GM12801 (cell line): ENCODE measurements around the gene SYT6.

ENCODE experiments used
- TF ChIP-seq, protein P1 (sequence below): IDR thresholded peaks from one replicate; pipeline ENCODE4 v1.5.1; 2011; ENCODE audit warnings: control low read depth; ENCODE audit not compliant: insufficient read length; ENCODE audit errors: extremely low read depth

Gene SYT6

DNA sequence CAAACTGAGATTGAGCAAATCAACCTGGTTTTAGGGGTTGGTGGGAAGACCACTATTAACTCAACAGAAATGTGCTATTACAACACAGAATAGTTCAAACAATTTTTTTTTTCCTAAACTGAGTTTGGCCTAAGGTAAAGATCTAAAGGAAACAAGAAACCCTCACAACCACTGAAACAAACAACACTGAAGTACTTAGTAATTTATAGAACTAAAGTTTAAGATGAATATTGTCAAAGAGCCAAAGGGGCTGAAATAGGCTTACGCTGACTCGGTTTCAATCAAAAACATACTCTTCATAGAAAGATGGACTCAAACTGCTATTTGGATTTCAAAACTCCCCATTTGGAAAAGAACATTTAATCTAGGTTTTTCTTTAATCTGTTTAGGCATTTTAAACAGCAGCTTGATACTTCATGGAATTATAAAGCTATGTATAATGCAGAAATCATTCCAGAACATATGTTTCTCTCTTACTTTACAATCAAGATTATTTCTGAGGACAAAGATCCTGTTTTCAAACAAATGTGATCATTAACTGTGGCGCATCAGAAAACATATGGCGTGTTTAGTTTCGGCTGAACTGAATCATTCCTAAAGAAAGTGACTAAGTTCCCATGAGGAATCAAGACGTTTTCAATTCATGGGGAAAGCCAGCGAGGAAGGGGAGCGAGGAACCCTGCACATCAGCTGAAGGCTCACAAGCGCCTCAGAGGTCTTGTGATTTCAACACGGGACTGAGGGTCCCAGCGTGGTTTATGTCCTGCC is 62.7 kb downstream of the SYT6 start:
- TF ChIP-seq, protein P1, sequence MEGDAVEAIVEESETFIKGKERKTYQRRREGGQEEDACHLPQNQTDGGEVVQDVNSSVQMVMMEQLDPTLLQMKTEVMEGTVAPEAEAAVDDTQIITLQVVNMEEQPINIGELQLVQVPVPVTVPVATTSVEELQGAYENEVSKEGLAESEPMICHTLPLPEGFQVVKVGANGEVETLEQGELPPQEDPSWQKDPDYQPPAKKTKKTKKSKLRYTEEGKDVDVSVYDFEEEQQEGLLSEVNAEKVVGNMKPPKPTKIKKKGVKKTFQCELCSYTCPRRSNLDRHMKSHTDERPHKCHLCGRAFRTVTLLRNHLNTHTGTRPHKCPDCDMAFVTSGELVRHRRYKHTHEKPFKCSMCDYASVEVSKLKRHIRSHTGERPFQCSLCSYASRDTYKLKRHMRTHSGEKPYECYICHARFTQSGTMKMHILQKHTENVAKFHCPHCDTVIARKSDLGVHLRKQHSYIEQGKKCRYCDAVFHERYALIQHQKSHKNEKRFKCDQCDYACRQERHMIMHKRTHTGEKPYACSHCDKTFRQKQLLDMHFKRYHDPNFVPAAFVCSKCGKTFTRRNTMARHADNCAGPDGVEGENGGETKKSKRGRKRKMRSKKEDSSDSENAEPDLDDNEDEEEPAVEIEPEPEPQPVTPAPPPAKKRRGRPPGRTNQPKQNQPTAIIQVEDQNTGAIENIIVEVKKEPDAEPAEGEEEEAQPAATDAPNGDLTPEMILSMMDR: no peak

DNA sequence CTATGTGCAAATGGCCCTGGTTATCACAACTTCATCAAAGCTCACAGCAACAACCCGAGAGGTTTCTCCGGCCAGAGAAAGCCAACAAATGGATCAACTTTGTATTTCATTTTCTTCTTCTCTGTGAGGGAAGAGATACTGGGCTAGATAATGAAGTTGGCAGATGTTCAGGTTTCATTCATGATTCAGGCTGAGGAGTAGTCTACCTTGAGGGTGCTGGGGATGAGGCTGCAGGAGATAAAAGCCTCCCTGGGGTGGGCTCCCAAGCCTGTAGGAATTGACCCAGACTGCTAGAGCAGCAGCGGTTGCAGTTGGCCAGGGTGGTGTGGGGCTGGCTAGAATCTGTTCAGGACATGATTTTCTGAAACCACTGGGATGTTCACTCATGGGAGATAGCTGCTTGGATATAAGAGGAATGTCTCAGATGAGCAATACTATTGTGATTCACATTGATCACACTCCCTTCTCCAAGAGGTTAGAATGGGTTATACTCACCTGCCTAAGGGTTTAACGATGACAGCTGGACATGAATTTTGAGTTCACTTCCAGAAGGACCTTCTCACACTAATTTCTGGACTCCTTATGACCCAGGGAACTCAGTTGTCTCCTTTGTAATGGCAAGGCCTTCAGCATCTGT is 64.0 kb downstream of the SYT6 start:
- TF ChIP-seq, protein P1: no peak

DNA sequence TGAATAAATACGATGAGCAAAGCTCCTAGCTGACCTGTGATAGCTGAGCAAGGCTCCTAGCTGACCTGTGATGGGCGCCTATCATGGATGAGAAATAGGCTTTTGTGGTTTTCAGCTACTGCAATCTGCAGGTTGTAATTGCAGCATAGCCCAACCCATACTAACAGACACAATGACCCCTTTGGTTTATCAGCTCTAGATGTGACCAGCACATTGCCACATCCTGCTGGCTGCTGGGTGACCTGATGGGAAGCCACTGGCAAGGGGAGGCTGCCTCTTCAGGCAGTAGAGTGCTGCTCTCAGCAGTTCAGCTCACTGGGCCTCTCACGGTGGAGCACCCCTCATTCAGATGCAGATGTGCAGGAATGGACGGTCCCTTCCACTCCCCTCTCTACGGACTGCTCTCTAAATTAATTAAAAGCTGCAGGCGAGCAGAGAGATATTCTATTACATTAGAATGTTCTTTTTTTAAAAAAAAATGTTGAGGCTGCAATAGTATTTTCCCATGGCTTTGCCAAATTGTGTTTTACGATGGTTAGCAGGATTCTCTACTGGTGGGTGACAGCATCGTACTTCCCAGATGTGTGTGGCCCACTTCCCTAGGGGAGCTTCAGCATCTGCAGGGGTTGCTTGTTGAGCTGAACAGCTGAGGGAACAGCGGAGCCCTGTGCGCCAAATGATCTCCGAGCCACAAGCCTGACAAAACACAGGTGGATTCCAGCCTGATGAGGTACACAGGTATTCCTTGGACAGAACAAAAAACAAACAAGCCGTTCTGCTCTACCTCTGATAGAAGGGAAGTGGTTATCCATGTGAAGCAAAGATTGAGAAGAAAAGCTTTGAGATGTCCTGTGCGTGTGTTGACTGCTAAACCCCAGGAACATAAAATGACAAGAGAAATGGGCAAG is 65.0 kb downstream of the SYT6 start:
- TF ChIP-seq, protein P1: no peak

DNA sequence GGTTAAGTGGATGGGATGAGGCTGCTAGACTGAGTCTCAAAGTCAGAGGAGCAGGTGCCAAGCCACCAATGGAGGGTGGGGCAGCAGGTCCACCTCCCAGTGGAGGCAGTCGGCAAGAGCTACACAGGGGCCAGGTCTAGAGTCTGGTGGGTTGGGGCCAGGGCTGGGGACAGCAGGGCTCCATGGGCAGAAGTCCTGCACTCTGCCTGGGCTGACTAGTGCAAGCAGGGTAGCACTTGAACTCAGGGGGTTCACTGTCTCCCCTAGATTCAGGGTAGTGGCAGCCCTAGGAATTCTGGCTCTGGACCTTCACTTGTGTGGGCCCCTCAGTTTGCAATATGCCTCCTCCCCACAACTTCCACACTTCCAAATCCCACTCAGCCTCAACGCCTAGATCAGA is 66.2 kb downstream of the SYT6 start:
- TF ChIP-seq, protein P1: no peak

DNA sequence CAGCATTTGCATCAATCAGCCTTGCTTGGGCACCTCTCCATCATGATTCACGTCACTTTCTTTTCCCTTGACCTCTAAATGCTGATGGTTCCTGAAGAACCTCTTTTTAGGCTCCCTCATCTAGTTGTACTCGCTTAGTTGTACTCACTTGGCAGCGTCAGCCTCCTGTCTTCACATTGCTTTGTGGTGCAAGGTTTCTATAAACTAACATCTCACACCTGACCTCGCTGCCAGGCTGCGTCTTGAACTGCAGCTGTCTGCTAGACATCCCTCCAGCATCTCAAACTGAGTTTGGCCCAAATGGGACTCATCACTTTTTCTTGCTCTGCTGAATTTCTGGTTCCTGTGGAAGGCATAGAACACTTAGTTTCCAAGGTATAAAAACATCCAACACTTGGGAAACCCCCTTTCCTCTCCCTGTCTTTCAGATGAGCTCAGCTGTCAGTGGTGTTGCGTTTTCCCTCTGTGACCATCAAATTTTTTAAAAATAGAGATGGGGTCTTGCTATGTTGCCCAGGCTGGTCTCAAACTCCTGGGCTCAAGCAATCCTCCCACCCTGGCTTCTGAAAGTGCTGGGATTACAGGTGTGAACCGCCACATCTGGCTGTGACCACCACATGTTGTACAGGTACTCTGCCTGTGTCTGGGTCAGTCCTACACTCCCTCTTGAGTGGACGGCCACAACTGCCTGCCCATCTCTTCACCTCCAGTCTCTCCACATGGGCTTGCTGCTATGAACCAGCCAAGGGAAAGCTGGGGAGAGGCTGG is 66.9 kb downstream of the SYT6 start:
- TF ChIP-seq, protein P1: no peak

DNA sequence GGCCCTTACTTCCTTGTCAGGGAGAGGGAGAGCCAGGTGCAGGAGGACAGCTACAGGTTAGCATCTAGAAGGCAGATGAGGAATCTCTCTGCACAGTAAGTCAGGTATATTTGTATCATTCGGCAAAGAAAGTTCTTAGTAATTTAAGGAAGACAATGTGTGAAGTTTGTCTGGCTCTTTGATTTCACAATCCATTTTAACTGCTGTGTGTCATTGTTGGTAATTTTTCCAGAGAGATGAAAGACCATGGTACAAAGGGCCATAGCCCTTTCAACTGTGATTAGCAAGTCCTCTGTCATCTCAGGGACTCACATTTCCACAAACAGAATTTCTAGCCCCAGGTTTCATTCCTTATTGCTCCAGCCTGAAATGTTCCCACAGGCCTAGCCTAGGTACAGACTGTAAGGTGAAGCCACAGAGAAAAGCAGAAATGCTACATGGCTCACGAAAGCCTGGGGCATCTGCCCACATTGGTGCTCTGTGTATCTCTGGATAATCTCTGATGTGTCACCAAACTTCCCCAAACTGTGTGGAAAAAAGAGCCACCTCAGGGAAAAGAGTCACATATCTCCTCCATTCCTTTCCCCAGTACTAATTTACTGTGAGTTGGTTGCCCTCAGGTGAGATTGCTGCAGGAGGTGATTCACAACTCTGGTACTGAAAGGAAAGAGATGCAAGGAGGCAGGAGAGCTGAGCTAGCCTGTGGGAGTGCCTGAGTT is 70.6 kb downstream of the SYT6 start:
- TF ChIP-seq, protein P1: no peak
